HepG2 (cell line): ENCODE results near the gene TM9SF4. TPM values are rescaled to one million over a fixed set of nuclear protein-coding genes. Genes with fewer than 3 reads are reported as not detected.

Source experiments
- CEBPG ChIP-seq: IDR thresholded peaks from 2 replicates; pipeline ENCODE4 v1.6.1; 2016
- EEA1 ChIP-seq: sonication (generic); formaldehyde crosslinking; IDR thresholded peaks from 2 replicates; pipeline ENCODE4 v1.5.1; 2020; ENCODE audit warnings: mild to moderate bottlenecking, missing genetic modification reagents, borderline replicate concordance
- HHEX ChIP-seq: IDR thresholded peaks from 2 replicates; pipeline ENCODE4 v1.6.1; 2016; ENCODE audit warnings: control low read depth
- KAT8 ChIP-seq: IDR thresholded peaks from 2 replicates; pipeline ENCODE4 v1.6.1; 2016; ENCODE audit warnings: missing genetic modification reagents, missing compliant biosample characterization
- KMT2B ChIP-seq: IDR thresholded peaks from 2 replicates; pipeline ENCODE4 v1.6.1; 2016; ENCODE audit warnings: missing genetic modification reagents, missing compliant biosample characterization
- MAZ ChIP-seq, 2 experiments: sonication (generic) in 1 of 2; formaldehyde crosslinking in 1 of 2; IDR thresholded peaks; 2 replicates each; pipeline versions ENCODE4 v1.5.0 to v1.6.1; 2012 to 2020; ENCODE audit warnings: low read depth in 2 of 2, mild to moderate bottlenecking in 2 of 2, borderline replicate concordance in 1 of 2, improper control_type of control experiment in 1 of 2, low read length in 1 of 2, missing genetic modification reagents in 1 of 2, moderate library complexity in 1 of 2
- NR1H2 ChIP-seq: sonication (generic); formaldehyde crosslinking; IDR thresholded peaks from 2 replicates; pipeline ENCODE4 v1.8.1; 2022; ENCODE audit warnings: low read depth, missing genetic modification reagents, borderline replicate concordance
- SPEN ChIP-seq: sonication (generic); formaldehyde crosslinking; IDR thresholded peaks from 2 replicates; pipeline ENCODE4 v1.5.1; 2020; ENCODE audit warnings: low read depth, mild to moderate bottlenecking, missing genetic modification reagents
- SRSF9 ChIP-seq: fragments of 200-400 bp; formaldehyde crosslinking; IDR thresholded peaks from 2 replicates; pipeline ENCODE4 v1.6.1; 2018; ENCODE audit warnings: borderline replicate concordance, mild to moderate bottlenecking, low read depth, low read length; ENCODE audit not compliant: insufficient read depth, poor library complexity, severe bottlenecking
- TEAD3 ChIP-seq: optimal IDR thresholded peaks from 2 replicates; pipeline ENCODE3; 2016; ENCODE audit warnings: borderline replicate concordance
- ZNF160 ChIP-seq: sonication (generic); formaldehyde crosslinking; IDR thresholded peaks from 2 replicates; pipeline ENCODE4 v1.8.0; 2022; ENCODE audit warnings: mild to moderate bottlenecking, inconsistent platforms, missing genetic modification reagents
- ZNF367 ChIP-seq: sonication (generic); formaldehyde crosslinking; IDR thresholded peaks from 2 replicates; pipeline ENCODE4 v1.4.0; 2020; ENCODE audit warnings: missing genetic modification reagents, borderline replicate concordance
- polyA plus RNA-seq, 8 experiments: library from polyadenylated mRNA; depleted of rRNA in 3 of 8; stranded (reverse) in 7 of 8; unstranded in 1 of 8; fragments of >200 nt; fragmentation: Illumina TruSeq in 4 of 8; extraction: Trizol in 4 of 8; gene quantifications; 2 replicates each; pipeline versions ENCODE4 v1.2.1 to v1.2.3, GENCODE V29; 2011 to 2016; ENCODE audit warnings: low read depth in 4 of 8, missing spikeins in 1 of 8, mixed read lengths in 1 of 8; ENCODE audit not compliant: insufficient read depth in 1 of 8
- total RNA-seq, 5 experiments: library from RNA; depleted of rRNA; stranded (reverse); fragments of >200 nt; fragmentation: Illumina TruSeq; extraction: Trizol; gene quantifications; 2 replicates each; pipeline ENCODE4 v1.2.3, GENCODE V29; 2016; ENCODE audit warnings: low read depth in 1 of 5
- TF ChIP-seq, protein P1 (sequence below): sonication (generic); formaldehyde crosslinking; IDR thresholded peaks from 2 replicates; pipeline ENCODE4 v1.4.0; 2020; ENCODE audit warnings: missing genetic modification reagents
- TF ChIP-seq, protein P2 (sequence below): sonication (generic); formaldehyde crosslinking; IDR thresholded peaks from 2 replicates; pipeline ENCODE4 v1.4.0; 2020; ENCODE audit warnings: mild to moderate bottlenecking, missing genetic modification reagents
- TF ChIP-seq, protein P3 (sequence below), 2 experiments: fragments of 450-650 bp in 1 of 2; sonication (generic) in 1 of 2; formaldehyde crosslinking in 1 of 2; IDR thresholded peaks; 2 replicates each; pipeline versions ENCODE4 v1.6.1 to v1.8.0; 2016 to 2022; ENCODE audit warnings: antibody characterized with exemption in 1 of 2, mild to moderate bottlenecking in 1 of 2, missing genetic modification reagents in 1 of 2

TM9SF4 gene
- total and polyA plus RNA-seq, 2 of the 13 experiments (the other 11 are each of a cell fraction or from before 2014, with no cell fraction given) = 53.5 to 171 TPM

- TF ChIP-seq, protein P1, sequence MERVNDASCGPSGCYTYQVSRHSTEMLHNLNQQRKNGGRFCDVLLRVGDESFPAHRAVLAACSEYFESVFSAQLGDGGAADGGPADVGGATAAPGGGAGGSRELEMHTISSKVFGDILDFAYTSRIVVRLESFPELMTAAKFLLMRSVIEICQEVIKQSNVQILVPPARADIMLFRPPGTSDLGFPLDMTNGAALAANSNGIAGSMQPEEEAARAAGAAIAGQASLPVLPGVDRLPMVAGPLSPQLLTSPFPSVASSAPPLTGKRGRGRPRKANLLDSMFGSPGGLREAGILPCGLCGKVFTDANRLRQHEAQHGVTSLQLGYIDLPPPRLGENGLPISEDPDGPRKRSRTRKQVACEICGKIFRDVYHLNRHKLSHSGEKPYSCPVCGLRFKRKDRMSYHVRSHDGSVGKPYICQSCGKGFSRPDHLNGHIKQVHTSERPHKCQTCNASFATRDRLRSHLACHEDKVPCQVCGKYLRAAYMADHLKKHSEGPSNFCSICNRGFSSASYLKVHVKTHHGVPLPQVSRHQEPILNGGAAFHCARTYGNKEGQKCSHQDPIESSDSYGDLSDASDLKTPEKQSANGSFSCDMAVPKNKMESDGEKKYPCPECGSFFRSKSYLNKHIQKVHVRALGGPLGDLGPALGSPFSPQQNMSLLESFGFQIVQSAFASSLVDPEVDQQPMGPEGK (CRISPR knock-in tag) = peak; percentile 54
- TF ChIP-seq ZNF160 = peak; percentile 77
- TF ChIP-seq MAZ (IDR thresholded peaks at IDR 0.05; ENCODE audit: borderline replicate concordance, low read depth, low read length) = peak; percentile 72; the same call in 1 of the 2 replicates
- peak; percentile 97 for TF ChIP-seq MAZ (CRISPR knock-in tag; IDR thresholded peaks at IDR 0.05; ENCODE audit: low read depth)
- peak; percentile 55 for TF ChIP-seq TEAD3
- no peak; the same call in 1 of the 2 replicates for TF ChIP-seq ZNF367 (CRISPR knock-in tag)
- peak; percentile 85; the same call in 1 of the 2 replicates for TF ChIP-seq KMT2B
- TF ChIP-seq, protein P2, sequence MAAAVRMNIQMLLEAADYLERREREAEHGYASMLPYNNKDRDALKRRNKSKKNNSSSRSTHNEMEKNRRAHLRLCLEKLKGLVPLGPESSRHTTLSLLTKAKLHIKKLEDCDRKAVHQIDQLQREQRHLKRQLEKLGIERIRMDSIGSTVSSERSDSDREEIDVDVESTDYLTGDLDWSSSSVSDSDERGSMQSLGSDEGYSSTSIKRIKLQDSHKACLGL (CRISPR knock-in tag) = peak; percentile 82
- TF ChIP-seq SRSF9 = no peak
- peak; percentile 64; the same call in 1 of the 2 replicates for TF ChIP-seq NR1H2 (CRISPR knock-in tag)
- TF ChIP-seq SPEN (CRISPR knock-in tag) = peak; percentile 99
- 0 out of 2 replicates have a peak, but pooled peaks have one; percentile 8 for TF ChIP-seq CEBPG (CRISPR knock-in tag)
- TF ChIP-seq KAT8 (CRISPR knock-in tag) = peak; percentile 75
- no peak; the same call in none of the 2 replicates for TF ChIP-seq EEA1 (CRISPR knock-in tag)
- TF ChIP-seq, protein P3, sequence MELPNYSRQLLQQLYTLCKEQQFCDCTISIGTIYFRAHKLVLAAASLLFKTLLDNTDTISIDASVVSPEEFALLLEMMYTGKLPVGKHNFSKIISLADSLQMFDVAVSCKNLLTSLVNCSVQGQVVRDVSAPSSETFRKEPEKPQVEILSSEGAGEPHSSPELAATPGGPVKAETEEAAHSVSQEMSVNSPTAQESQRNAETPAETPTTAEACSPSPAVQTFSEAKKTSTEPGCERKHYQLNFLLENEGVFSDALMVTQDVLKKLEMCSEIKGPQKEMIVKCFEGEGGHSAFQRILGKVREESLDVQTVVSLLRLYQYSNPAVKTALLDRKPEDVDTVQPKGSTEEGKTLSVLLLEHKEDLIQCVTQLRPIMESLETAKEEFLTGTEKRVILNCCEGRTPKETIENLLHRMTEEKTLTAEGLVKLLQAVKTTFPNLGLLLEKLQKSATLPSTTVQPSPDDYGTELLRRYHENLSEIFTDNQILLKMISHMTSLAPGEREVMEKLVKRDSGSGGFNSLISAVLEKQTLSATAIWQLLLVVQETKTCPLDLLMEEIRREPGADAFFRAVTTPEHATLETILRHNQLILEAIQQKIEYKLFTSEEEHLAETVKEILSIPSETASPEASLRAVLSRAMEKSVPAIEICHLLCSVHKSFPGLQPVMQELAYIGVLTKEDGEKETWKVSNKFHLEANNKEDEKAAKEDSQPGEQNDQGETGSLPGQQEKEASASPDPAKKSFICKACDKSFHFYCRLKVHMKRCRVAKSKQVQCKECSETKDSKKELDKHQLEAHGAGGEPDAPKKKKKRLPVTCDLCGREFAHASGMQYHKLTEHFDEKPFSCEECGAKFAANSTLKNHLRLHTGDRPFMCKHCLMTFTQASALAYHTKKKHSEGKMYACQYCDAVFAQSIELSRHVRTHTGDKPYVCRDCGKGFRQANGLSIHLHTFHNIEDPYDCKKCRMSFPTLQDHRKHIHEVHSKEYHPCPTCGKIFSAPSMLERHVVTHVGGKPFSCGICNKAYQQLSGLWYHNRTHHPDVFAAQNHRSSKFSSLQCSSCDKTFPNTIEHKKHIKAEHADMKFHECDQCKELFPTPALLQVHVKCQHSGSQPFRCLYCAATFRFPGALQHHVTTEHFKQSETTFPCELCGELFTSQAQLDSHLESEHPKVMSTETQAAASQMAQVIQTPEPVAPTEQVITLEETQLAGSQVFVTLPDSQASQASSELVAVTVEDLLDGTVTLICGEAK (IDR thresholded peaks at IDR 0.05) = no peak
- TF ChIP-seq, protein P3 (CRISPR knock-in tag; IDR thresholded peaks at IDR 0.05) = peak; percentile 92
- TF ChIP-seq HHEX (CRISPR knock-in tag) = no peak; the same call in 1 of the 2 replicates
Observed at GRCh38 chr20:32207626-32208498, 98.3 kb downstream of the TM9SF4 start, which contains the start of the genes PLAGL2 and POFUT1 (continued).
